Right cardiac atrium (tissue), 5 donors: ENCODE results near the gene CNTN5. TPM values are rescaled to one million over a fixed set of nuclear protein-coding genes. Genes with fewer than 3 reads are reported as not detected.

ENCODE experiments used
- ATAC-seq, 2 donors: fragments of 200-7000 bp; cut with Tn5 transposase; one replicate each; pipeline versions ENCODE4 v1.8.0 to v1.9.1; 2020; ENCODE audit warnings: moderate library complexity in 2 of 2, mild to moderate bottlenecking in 1 of 2
- DNase-seq, 3 donors: peaks; one replicate each; pipeline ENCODE4 v3.0.0-alpha.2; 2020
- H3K27ac ChIP-seq: one replicate; pipeline ENCODE4 v1.5.1; 2013; ENCODE audit warnings: mild to moderate bottlenecking, low read length, control low read depth, moderate library complexity
- H3K27me3 ChIP-seq: one replicate; pipeline ENCODE4 v1.6.1; 2013; ENCODE audit not compliant: control insufficient read depth, insufficient read depth
- H3K4me1 ChIP-seq: one replicate; pipeline ENCODE4 v1.6.1; 2013; ENCODE audit warnings: low read length; ENCODE audit not compliant: control insufficient read depth, insufficient read depth
- H3K4me3 ChIP-seq: one replicate; pipeline ENCODE4 v1.5.1; 2013; ENCODE audit warnings: low read length, control low read depth
- H3K9me3 ChIP-seq: one replicate; pipeline ENCODE4 v1.6.1; 2013; ENCODE audit warnings: low read length; ENCODE audit not compliant: control insufficient read depth
- whole genome bisulfite sequencing: extraction: QIAGEN DNeasy Blood & Tissue Kit; methylation state at CpG from one replicate; pipeline ENCODE4 v1.1.7; 2013; 5-methylcytosine and 5-hydroxymethylcytosine counted together
- intact Hi-C, 4 donors: fragments of 100-400 bp; cut with DNase I; formaldehyde crosslinking; loops; one replicate each; pipeline versions ENCODE4 v1.11.0 to v1.14.0; 2022 to 2023
- polyA plus RNA-seq: library from polyadenylated mRNA; stranded (reverse); fragments of 200-250 nt; gene quantifications from one replicate; pipeline ENCODE4 v1.2.3, GENCODE V29; 2013
- total RNA-seq, 4 donors: library from RNA; stranded (reverse); fragmentation: NEBNext Ultra II Directional; extraction: Animal tissue kit (Norgen Biotek cat#: 25700); gene quantifications; one replicate each; pipeline ENCODE4 v1.2.1, GENCODE V29; 2021
- donor health status: healthy with polysubstance abuse.
- donor health status: DM: no; HTN: yes; CAD: no.
- donor health status: DM: no; HTN: no; CAD: no.
- donor health status: DM: no; HTN: yes; CAD: no; lungs with severe emphysema.
- donor health status: DM: yes; HTN: yes; CAD: no.

Gene CNTN5
- total and polyA plus RNA-seq, 5 donors, result under 0.01 to 0.09 (median 0.08) TPM; not detected in 2

GRCh38 chr11:100003985-100004384, 983.2 kb downstream of the CNTN5 start:
- no peaks in the 10 kb centered on the region for H3K4me1 ChIP-seq
- no peaks in the 10 kb centered on the region for H3K27me3 ChIP-seq
- H3K9me3 ChIP-seq, result no peaks in the 10 kb centered on the region
- H3K4me3 ChIP-seq, result no peak overlapping the region
- intact Hi-C loops, result no loop called here
- no peak overlapping the region for H3K27ac ChIP-seq
- WGBS, result 68% methylated on average over 3 of the region's 3 CpGs
- DNase-seq (no peak), ATAC-seq (no peak)

- intact Hi-C loops, result no loop called here
- no peaks in the 10 kb centered on the region for H3K27me3 ChIP-seq
- ATAC-seq (peak; percentile 73 to 89), DNase-seq (no peak)
- no peaks in the 10 kb centered on the region for H3K9me3 ChIP-seq
- no peak overlapping the region for H3K27ac ChIP-seq
- no peaks in the 10 kb centered on the region for H3K4me1 ChIP-seq
- H3K4me3 ChIP-seq, result no peak overlapping the region
Observed at GRCh38 chr11:100004541-100004940, 983.8 kb downstream of the CNTN5 start.

GRCh38 chr11:100008417-100008816, 987.7 kb downstream of the CNTN5 start:
- H3K4me1 ChIP-seq, result no peaks in the 10 kb centered on the region
- DNase-seq (no peak), ATAC-seq (no peak)
- 74% methylated on average over 1 of the region's 1 CpG for WGBS
- no peaks in the 10 kb centered on the region for H3K27me3 ChIP-seq
- H3K9me3 ChIP-seq, result no peaks in the 10 kb centered on the region
- intact Hi-C loops, result no loop called here
- no peak overlapping the region for H3K27ac ChIP-seq
- no peak overlapping the region for H3K4me3 ChIP-seq

- DNase-seq, result no peak
- H3K27me3 ChIP-seq, result no peaks in the 10 kb centered on the region
- WGBS, result 42% methylated on average over 3 of the region's 3 CpGs
- intact Hi-C loops, result no loop called here
- H3K4me1 ChIP-seq, result no peaks in the 10 kb centered on the region
- ATAC-seq, result no peak
- no peak overlapping the region for H3K4me3 ChIP-seq
- no peak overlapping the region for H3K27ac ChIP-seq
- H3K9me3 ChIP-seq, result no peaks in the 10 kb centered on the region
Observed at GRCh38 chr11:100009728-100010127, 989.0 kb downstream of the CNTN5 start.

GRCh38 chr11:100010393-100010792, 989.6 kb downstream of the CNTN5 start:
- no peaks in the 10 kb centered on the region for H3K4me1 ChIP-seq
- 61% methylated on average over 3 of the region's 3 CpGs for WGBS
- no peak for DNase-seq
- intact Hi-C loops, result no loop called here
- no peaks in the 10 kb centered on the region for H3K27me3 ChIP-seq
- H3K27ac ChIP-seq, result no peak overlapping the region
- ATAC-seq, result no peak
- H3K9me3 ChIP-seq, result no peaks in the 10 kb centered on the region
- H3K4me3 ChIP-seq, result no peak overlapping the region

- H3K4me1 ChIP-seq, result no peaks in the 10 kb centered on the region
- H3K27ac ChIP-seq, result no peak overlapping the region
- DNase-seq, result no peak
- no peaks in the 10 kb centered on the region for H3K27me3 ChIP-seq
- no peak overlapping the region for H3K4me3 ChIP-seq
- ATAC-seq, result no peak
- WGBS, result 16% methylated on average over 1 of the region's 1 CpG
- intact Hi-C loops, result no loop called here
- H3K9me3 ChIP-seq, result no peaks in the 10 kb centered on the region
Observed at GRCh38 chr11:100011697-100012096, 990.9 kb downstream of the CNTN5 start.

- Histone ChIP-seq H3K9me3 (no peaks in the 10 kb centered on the region), H3K4me3 (no peak overlapping the region), H3K27me3 (no peaks in the 10 kb centered on the region), H3K27ac (no peak overlapping the region), H3K4me1 (no peaks in the 10 kb centered on the region)
- intact Hi-C loops, result no loop called here
- WGBS, result 61% methylated on average over 1 of the region's 1 CpG
- ATAC-seq, result no peak
- no peak for DNase-seq
Observed at GRCh38 chr11:100013011-100013410, 992.3 kb downstream of the CNTN5 start.

- no peaks in the 10 kb centered on the region for H3K27me3 ChIP-seq
- DNase-seq, result no peak
- H3K4me3 ChIP-seq, result no peak overlapping the region
- intact Hi-C loops, result no loop called here
- no peaks in the 10 kb centered on the region for H3K9me3 ChIP-seq
- H3K27ac ChIP-seq, result no peak overlapping the region
- no peaks in the 10 kb centered on the region for H3K4me1 ChIP-seq
- WGBS, result 100% methylated on average over 1 of the region's 1 CpG
- ATAC-seq, result no peak
Observed at GRCh38 chr11:100031973-100032372, 1011.2 kb downstream of the CNTN5 start.

GRCh38 chr11:100061006-100061405, 1040.3 kb downstream of the CNTN5 start:
- no peaks in the 10 kb centered on the region for H3K27me3 ChIP-seq
- intact Hi-C loops, result no loop called here
- H3K4me1 ChIP-seq, result no peaks in the 10 kb centered on the region
- ATAC-seq, result no peak
- no peak overlapping the region for H3K4me3 ChIP-seq
- WGBS, result 74% methylated on average over 9 of the region's 9 CpGs
- DNase-seq, result no peak
- H3K27ac ChIP-seq, result no peak overlapping the region
- H3K9me3 ChIP-seq, result no peaks in the 10 kb centered on the region

GRCh38 chr11:100066399-100066798, 1045.7 kb downstream of the CNTN5 start:
- Histone ChIP-seq H3K27ac (no peak overlapping the region), H3K4me1 (no peaks in the 10 kb centered on the region), H3K9me3 (no peaks in the 10 kb centered on the region), H3K27me3 (no peaks in the 10 kb centered on the region), H3K4me3 (no peak overlapping the region)
- no peak for ATAC-seq
- intact Hi-C loops, result no loop called here
- 63% methylated on average over 2 of the region's 2 CpGs for WGBS
- no peak for DNase-seq

- intact Hi-C loops, result no loop called here
- no peak for ATAC-seq
- no peak for DNase-seq
- Histone ChIP-seq H3K4me1 (no peaks in the 10 kb centered on the region), H3K9me3 (no peaks in the 10 kb centered on the region), H3K27me3 (no peaks in the 10 kb centered on the region), H3K4me3 (no peak overlapping the region), H3K27ac (no peak overlapping the region)
- WGBS, result 73% methylated on average over 4 of the region's 4 CpGs
Observed at GRCh38 chr11:100068116-100068515, 1047.4 kb downstream of the CNTN5 start.

GRCh38 chr11:100072131-100072530, 1051.4 kb downstream of the CNTN5 start:
- Histone ChIP-seq H3K4me1 (no peaks in the 10 kb centered on the region), H3K9me3 (no peaks in the 10 kb centered on the region), H3K27me3 (no peaks in the 10 kb centered on the region), H3K4me3 (no peak overlapping the region), H3K27ac (no peak overlapping the region)
- no peak for ATAC-seq
- intact Hi-C loops, result no loop called here
- no peak for DNase-seq
